A673 (cell line): ENCODE measurements around the gene ENTREP1.

Experiments
- CTCF ChIP-seq: fragments of 300-800, 200-600 bp; sonication (generic); conservative IDR thresholded peaks from 2 replicates; pipeline ENCODE4 v1.5.1; 2017; ENCODE audit warnings: low read depth, mild to moderate bottlenecking, antibody characterized with exemption, low read length, moderate library complexity, mixed read lengths
- EZH2 ChIP-seq: fragments of 200-600 bp; sonication (generic); IDR thresholded peaks from 2 replicates; pipeline ENCODE4 v1.6.1; 2017; ENCODE audit warnings: borderline replicate concordance, low read depth, mild to moderate bottlenecking, mixed read lengths, antibody characterized with exemption, low read length; ENCODE audit not compliant: poor library complexity, severe bottlenecking

GRCh38 chr9:69279733-69280132 lies 45.3 kb upstream of the ENTREP1 start:
- no peak for TF ChIP-seq CTCF
- no peak for TF ChIP-seq EZH2
